Thymus (tissue), 11 donors: Measurements from ENCODE around the gene MON2. TPM values are rescaled to one million over a fixed set of nuclear protein-coding genes. Genes with fewer than 3 reads are reported as not detected.

Experiments used
- DNase-seq, 9 donors: peaks; one replicate each; pipeline ENCODE4 v3.0.0-alpha.2; 2013; ENCODE audit warnings: low spot score in 9 of 9, low read depth in 6 of 9, missing footprints in 1 of 9
- H3K27ac ChIP-seq, 2 donors: one replicate each; pipeline ENCODE4 v1.5.1; 2013; ENCODE audit warnings: control low read depth in 1 of 2, low read depth in 1 of 2, low read length in 1 of 2, mild to moderate bottlenecking in 1 of 2, moderate library complexity in 1 of 2
- H3K27me3 ChIP-seq, 2 donors: one replicate each; pipeline ENCODE4 v1.5.1; 2013; ENCODE audit warnings: low read length in 1 of 2; ENCODE audit not compliant: control insufficient read depth in 2 of 2, insufficient read depth in 1 of 2
- H3K36me3 ChIP-seq, 2 donors: one replicate each; pipeline ENCODE4 v1.5.1; 2013; ENCODE audit warnings: low read length in 1 of 2, mild to moderate bottlenecking in 1 of 2, moderate library complexity in 1 of 2; ENCODE audit not compliant: control insufficient read depth in 2 of 2, insufficient read depth in 2 of 2
- H3K4me1 ChIP-seq, 2 donors: one replicate each; pipeline ENCODE4 v1.5.1; 2013; ENCODE audit warnings: low read length in 2 of 2; ENCODE audit not compliant: control insufficient read depth in 2 of 2, insufficient read depth in 2 of 2
- H3K4me3 ChIP-seq, 2 donors: one replicate each; pipeline ENCODE4 v1.5.1; 2013; ENCODE audit warnings: low read length in 2 of 2, control low read depth in 1 of 2, mild to moderate bottlenecking in 1 of 2
- H3K9me3 ChIP-seq, 2 donors: one replicate each; pipeline ENCODE4 v1.5.1; 2013; ENCODE audit warnings: low read length in 1 of 2, mild to moderate bottlenecking in 1 of 2; ENCODE audit not compliant: control insufficient read depth in 2 of 2, insufficient read depth in 1 of 2
- WGBS: extraction: QIAGEN DNeasy Blood & Tissue Kit; methylation state at CpG from one replicate; pipeline ENCODE4 v1.1.7; 2013; 5-methylcytosine and 5-hydroxymethylcytosine counted together
- polyA plus RNA-seq: library from polyadenylated mRNA; stranded (reverse); fragments of 200-250 nt; gene quantifications from one replicate; pipeline ENCODE4 v1.2.3, GENCODE V29; 2013
- total RNA-seq: library from RNA; stranded (reverse); fragments of 120-200 nt; gene quantifications from one replicate; pipeline ENCODE4 v1.2.4, GENCODE V29; 2013
- donor health status: healthy.

Gene MON2
- total and polyA plus RNA-seq, 2 donors = 21.4 to 32.7 TPM

GRCh38 chr12:62586850-62587249 is 120.2 kb downstream of the MON2 start:
- no peak overlapping the region for H3K27ac ChIP-seq
- peaks cover 0 to 2% of the 10 kb centered on the region in 2 donors for H3K4me1 ChIP-seq
- H3K27me3 ChIP-seq = no peaks in the 10 kb centered on the region
- H3K36me3 ChIP-seq = peaks cover 3 to 21% of the 10 kb centered on the region in 2 donors
- DNase-seq = no peak
- 100% methylated on average over 2 of the region's 2 CpGs for WGBS
- H3K9me3 ChIP-seq = no peaks in the 10 kb centered on the region
- no peak overlapping the region for H3K4me3 ChIP-seq

GRCh38 chr12:62588916-62589315 is 122.3 kb downstream of the MON2 start:
- H3K9me3 ChIP-seq = no peaks in the 10 kb centered on the region
- H3K4me3 ChIP-seq = no peak overlapping the region
- no peaks in the 10 kb centered on the region for H3K27me3 ChIP-seq
- no peaks in the 10 kb centered on the region for H3K4me1 ChIP-seq
- DNase-seq = no peak
- WGBS = 100% methylated on average over 1 of the region's 1 CpG
- H3K36me3 ChIP-seq = peaks cover 3 to 21% of the 10 kb centered on the region in 2 donors
- no peak overlapping the region for H3K27ac ChIP-seq

GRCh38 chr12:62597253-62597652 is 130.6 kb downstream of the MON2 start:
- no peak for DNase-seq
- Histone ChIP-seq H3K4me1 (peaks cover 3 to 6% of the 10 kb centered on the region in 2 donors), H3K9me3 (no peaks in the 10 kb centered on the region), H3K27me3 (no peaks in the 10 kb centered on the region), H3K27ac (no peak overlapping the region), H3K36me3 (peaks cover 0 to 5% of the 10 kb centered on the region in 2 donors), H3K4me3 (no peak overlapping the region)
- 99% methylated on average over 3 of the region's 3 CpGs for WGBS

- no peak for DNase-seq
- Histone ChIP-seq H3K27me3 (no peaks in the 10 kb centered on the region), H3K36me3 (no peaks in the 10 kb centered on the region), H3K9me3 (no peaks in the 10 kb centered on the region), H3K4me3 (no peak overlapping the region), H3K27ac (no peak overlapping the region), H3K4me1 (peaks cover 3 to 7% of the 10 kb centered on the region in 2 donors)
- 98% methylated on average over 3 of the region's 3 CpGs for WGBS
These were observed 132.2 kb downstream of the MON2 start for GRCh38 chr12:62598846-62599245.

GRCh38 chr12:62599854-62600437 is 133.3 kb downstream of the MON2 start:
- Histone ChIP-seq H3K4me1 (peaks cover 6 to 9% of the 10 kb centered on the region in 2 donors), H3K4me3 (no peak overlapping the region), H3K36me3 (no peaks in the 10 kb centered on the region), H3K27me3 (no peaks in the 10 kb centered on the region), H3K9me3 (no peaks in the 10 kb centered on the region), H3K27ac (no peak overlapping the region)
- DNase-seq = no peak
- 92% methylated on average over 5 of the region's 5 CpGs for WGBS

GRCh38 chr12:62601765-62602164 is 135.1 kb downstream of the MON2 start:
- peak overlapping the region in 1 of 2 donors; percentile 99 for H3K27ac ChIP-seq
- no peak for DNase-seq

GRCh38 chr12:62602255-62603060 is 135.8 kb downstream of the MON2 start:
- Histone ChIP-seq H3K4me3 (peak overlapping the region; percentile 89 to 97), H3K4me1 (peaks cover 7 to 10% of the 10 kb centered on the region in 2 donors), H3K36me3 (no peaks in the 10 kb centered on the region), H3K9me3 (no peaks in the 10 kb centered on the region), H3K27ac (peak overlapping the region; percentile 99 to 100), H3K27me3 (no peaks in the 10 kb centered on the region)
- under 1% methylated on average over 66 of the region's 66 CpGs for WGBS
- peak; percentile 72 to 95 (median 87) for DNase-seq

More at GRCh38 chr12:62601765-62602164, 135.1 kb downstream of the MON2 start:
- H3K4me1 ChIP-seq = peaks cover 7 to 10% of the 10 kb centered on the region in 2 donors
- no peaks in the 10 kb centered on the region for H3K9me3 ChIP-seq
- no peaks in the 10 kb centered on the region for H3K27me3 ChIP-seq
- WGBS = 86% methylated on average over 2 of the region's 2 CpGs
- peak overlapping the region; percentile 89 to 97 for H3K4me3 ChIP-seq
- no peaks in the 10 kb centered on the region for H3K36me3 ChIP-seq

- Histone ChIP-seq H3K36me3 (peaks cover 0 to 2% of the 10 kb centered on the region in 2 donors), H3K9me3 (no peaks in the 10 kb centered on the region), H3K4me1 (peaks cover 7 to 10% of the 10 kb centered on the region in 2 donors), H3K27me3 (no peaks in the 10 kb centered on the region), H3K4me3 (peak overlapping the region; percentile 89 to 97), H3K27ac (peak overlapping the region; percentile 99 to 100)
- peak; percentile 51 to 91 (median 75) for DNase-seq
- WGBS = under 1% methylated on average over 94 of the region's 94 CpGs
These were observed 136.6 kb downstream of the MON2 start for GRCh38 chr12:62603061-62603810.

- under 1% methylated on average over 14 of the region's 14 CpGs for WGBS
- peak overlapping the region; percentile 99 to 100 for H3K27ac ChIP-seq
- H3K36me3 ChIP-seq = peaks cover 0 to 2% of the 10 kb centered on the region in 2 donors
- H3K27me3 ChIP-seq = no peaks in the 10 kb centered on the region
- H3K9me3 ChIP-seq = no peaks in the 10 kb centered on the region
- DNase-seq = no peak
- peak overlapping the region; percentile 89 to 97 for H3K4me3 ChIP-seq
- H3K4me1 ChIP-seq = peaks cover 7 to 10% of the 10 kb centered on the region in 2 donors
These were observed 137.1 kb downstream of the MON2 start for GRCh38 chr12:62603811-62604098.
